K562 (cell line): Measurements from ENCODE around the gene TPGS1. TPM values are rescaled to one million over a fixed set of nuclear protein-coding genes. Genes with fewer than 3 reads are reported as not detected.

ENCODE experiments used
- EGR1 ChIP-seq: fragments of 450-650 bp; conservative IDR thresholded peaks from 2 replicates; pipeline ENCODE4 v1.6.1; 2017; ENCODE audit warnings: mild to moderate bottlenecking
- HMGXB4 ChIP-seq: sonication (generic); formaldehyde crosslinking; IDR thresholded peaks from 2 replicates; pipeline ENCODE4 v1.8.1; 2023; ENCODE audit warnings: mild to moderate bottlenecking, missing genetic modification reagents
- IFI16 ChIP-seq: fragments of 250-450 bp; sonication (Bioruptor Pico); IDR thresholded peaks from 2 replicates; pipeline ENCODE4 v2.1.2; 2022; ENCODE audit warnings: mild to moderate bottlenecking, inconsistent platforms
- POU5F1 ChIP-seq: fragments of 150-350 bp; IDR thresholded peaks from 2 replicates; pipeline ENCODE4 v1.6.1; 2014; ENCODE audit warnings: borderline replicate concordance, low read length, low read depth, mild to moderate bottlenecking; ENCODE audit not compliant: partially characterized antibody
- SREBF1 ChIP-seq: fragments of 150-350 bp; IDR thresholded peaks from 2 replicates; pipeline ENCODE4 v1.6.1; 2014; ENCODE audit warnings: antibody characterized with exemption, low read depth, low read length, borderline replicate concordance
- TBL1XR1 ChIP-seq, 2 experiments: IDR thresholded peaks; 2 replicates each; pipeline ENCODE4 v1.6.1; 2012; ENCODE audit warnings: improper control_type of control experiment in 2 of 2, low read length in 2 of 2, mild to moderate bottlenecking in 1 of 2
- ZBTB40 ChIP-seq, 2 experiments: fragments of 450-650 bp in 1 of 2; sonication (generic) in 1 of 2; formaldehyde crosslinking in 1 of 2; IDR thresholded peaks; 2 replicates each; pipeline versions ENCODE4 v1.7.1 to v1.9.0; 2016 to 2022; ENCODE audit warnings: inconsistent platforms in 1 of 2, mild to moderate bottlenecking in 1 of 2, missing genetic modification reagents in 1 of 2
- ZSCAN32 ChIP-seq: fragments of 450-650 bp; formaldehyde crosslinking; IDR thresholded peaks from 2 replicates; pipeline ENCODE4 v1.4.0; 2020; ENCODE audit warnings: mild to moderate bottlenecking, moderate library complexity
- polyA plus RNA-seq, 8 experiments: library from polyadenylated mRNA; depleted of rRNA in 4 of 8; stranded (reverse) in 5 of 8; unstranded in 3 of 8; fragments of >200 nt; fragmentation: Nextera tagmentation in 2 of 8; fragmentation: Illumina TruSeq in 1 of 8; extraction: Ambion mirVana in 2 of 8; extraction: Trizol in 1 of 8; gene quantifications; 2 replicates each; pipeline versions ENCODE4 v1.2.1 to v1.2.3, GENCODE V29; 2011 to 2014; ENCODE audit warnings: inconsistent platforms in 1 of 8, missing spikeins in 1 of 8
- total RNA-seq, 7 experiments: library from RNA; depleted of rRNA in 6 of 7; stranded (reverse); fragments of >200 nt in 6 of 7; fragmentation: Illumina TruSeq in 2 of 7; extraction: Trizol in 2 of 7; gene quantifications; 2 replicates each; pipeline versions ENCODE4 v1.2.1 to v1.2.3, GENCODE V29; 2011 to 2021; ENCODE audit warnings: low replicate concordance in 1 of 7
- TF ChIP-seq, protein P1 (sequence below): sonication (generic); formaldehyde crosslinking; IDR thresholded peaks from 2 replicates; pipeline ENCODE4 v1.8.1; 2023; ENCODE audit warnings: missing genetic modification reagents, mild to moderate bottlenecking, borderline replicate concordance

TPGS1 gene
- total and polyA plus RNA-seq, 9 of the 15 experiments (the other 6 are each of a cell fraction or from before 2014, with no cell fraction given): 0.30 to 31.6 (median 1.2) TPM; not detected in 2

- TF ChIP-seq, protein P1, sequence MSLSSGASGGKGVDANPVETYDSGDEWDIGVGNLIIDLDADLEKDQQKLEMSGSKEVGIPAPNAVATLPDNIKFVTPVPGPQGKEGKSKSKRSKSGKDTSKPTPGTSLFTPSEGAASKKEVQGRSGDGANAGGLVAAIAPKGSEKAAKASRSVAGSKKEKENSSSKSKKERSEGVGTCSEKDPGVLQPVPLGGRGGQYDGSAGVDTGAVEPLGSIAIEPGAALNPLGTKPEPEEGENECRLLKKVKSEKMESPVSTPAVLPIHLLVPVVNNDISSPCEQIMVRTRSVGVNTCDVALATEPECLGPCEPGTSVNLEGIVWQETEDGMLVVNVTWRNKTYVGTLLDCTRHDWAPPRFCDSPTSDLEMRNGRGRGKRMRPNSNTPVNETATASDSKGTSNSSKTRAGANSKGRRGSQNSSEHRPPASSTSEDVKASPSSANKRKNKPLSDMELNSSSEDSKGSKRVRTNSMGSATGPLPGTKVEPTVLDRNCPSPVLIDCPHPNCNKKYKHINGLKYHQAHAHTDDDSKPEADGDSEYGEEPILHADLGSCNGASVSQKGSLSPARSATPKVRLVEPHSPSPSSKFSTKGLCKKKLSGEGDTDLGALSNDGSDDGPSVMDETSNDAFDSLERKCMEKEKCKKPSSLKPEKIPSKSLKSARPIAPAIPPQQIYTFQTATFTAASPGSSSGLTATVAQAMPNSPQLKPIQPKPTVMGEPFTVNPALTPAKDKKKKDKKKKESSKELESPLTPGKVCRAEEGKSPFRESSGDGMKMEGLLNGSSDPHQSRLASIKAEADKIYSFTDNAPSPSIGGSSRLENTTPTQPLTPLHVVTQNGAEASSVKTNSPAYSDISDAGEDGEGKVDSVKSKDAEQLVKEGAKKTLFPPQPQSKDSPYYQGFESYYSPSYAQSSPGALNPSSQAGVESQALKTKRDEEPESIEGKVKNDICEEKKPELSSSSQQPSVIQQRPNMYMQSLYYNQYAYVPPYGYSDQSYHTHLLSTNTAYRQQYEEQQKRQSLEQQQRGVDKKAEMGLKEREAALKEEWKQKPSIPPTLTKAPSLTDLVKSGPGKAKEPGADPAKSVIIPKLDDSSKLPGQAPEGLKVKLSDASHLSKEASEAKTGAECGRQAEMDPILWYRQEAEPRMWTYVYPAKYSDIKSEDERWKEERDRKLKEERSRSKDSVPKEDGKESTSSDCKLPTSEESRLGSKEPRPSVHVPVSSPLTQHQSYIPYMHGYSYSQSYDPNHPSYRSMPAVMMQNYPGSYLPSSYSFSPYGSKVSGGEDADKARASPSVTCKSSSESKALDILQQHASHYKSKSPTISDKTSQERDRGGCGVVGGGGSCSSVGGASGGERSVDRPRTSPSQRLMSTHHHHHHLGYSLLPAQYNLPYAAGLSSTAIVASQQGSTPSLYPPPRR (CRISPR knock-in tag): no peak
- TF ChIP-seq TBL1XR1 (IDR thresholded peaks at IDR 0.05; ENCODE audit: low read length in 2 of 2): no peak
- no peak for TF ChIP-seq HMGXB4
- TF ChIP-seq EGR1: peak; percentile 19; the same call in 1 of the 2 replicates
- TF ChIP-seq ZSCAN32 (CRISPR knock-in tag): no peak
- TF ChIP-seq SREBF1: no peak
- no peak for TF ChIP-seq IFI16 (CRISPR knock-in tag)
- TF ChIP-seq ZBTB40 (IDR thresholded peaks at IDR 0.05): no peak
- no peak for TF ChIP-seq ZBTB40 (CRISPR knock-in tag; IDR thresholded peaks at IDR 0.05)
- no peak for TF ChIP-seq POU5F1
Measured at GRCh38 chr19:535017-535835, 27.9 kb downstream of the TPGS1 start (continued).
